H1 (cell line): ENCODE measurements around the gene P2RX7. TPM values are rescaled to one million over a fixed set of nuclear protein-coding genes. Genes with fewer than 3 reads are reported as not detected.
A peak's percentile ranks its signal among the peaks of the same experiment; 100 is the strongest.

Experiments
- CTCF ChIA-PET: fragments of 300-600 bp; sonication (Branson Sonifier 250); formaldehyde crosslinking; loops from one replicate; lab custom pipeline; 2021; ENCODE audit not compliant: partially characterized antibody; lab: Charles Lee
- POLR2A ChIA-PET: fragments of 300-600 bp; sonication (Branson Sonifier 250); formaldehyde crosslinking; loops from one replicate; lab custom pipeline; 2021; ENCODE audit warnings: inconsistent platforms; ENCODE audit not compliant: partially characterized antibody; lab: Charles Lee
- DNase-seq, 2 experiments: peaks; one replicate each; pipeline versions ENCODE4 v3.0.0 to v3.0.0-alpha.2; 2010 to 2022; ENCODE audit warnings: low spot score in 2 of 2, low read depth in 1 of 2, mixed read lengths in 1 of 2
- FAIRE-seq: peaks from 2 replicates; lab custom pipeline; 2011; peaks lifted over from hg19 to GRCh38; lab: Jason Lieb, UNC
- H2AFZ ChIP-seq: 2 replicates; pipeline ENCODE4 v1.8.1; 2012; ENCODE audit warnings: low read length, inconsistent platforms
- H2AK5ac ChIP-seq: 2 replicates; pipeline ENCODE4 v1.6.1; 2013; ENCODE audit warnings: low read depth, low read length
- H2BK120ac ChIP-seq: replicated peaks from 2 replicates; pipeline ENCODE3; 2013; ENCODE audit warnings: low read depth, low read length, inconsistent platforms
- H2BK12ac ChIP-seq: 2 replicates; pipeline ENCODE4 v1.6.1; 2013; ENCODE audit warnings: low read depth, low read length
- H2BK15ac ChIP-seq: 2 replicates; pipeline ENCODE4 v1.6.1; 2013; ENCODE audit warnings: low read length
- H2BK20ac ChIP-seq: 2 replicates; pipeline ENCODE4 v1.6.1; 2013; ENCODE audit warnings: low read length
- H2BK5ac ChIP-seq: 2 replicates; pipeline ENCODE4 v1.6.1; 2013; ENCODE audit warnings: low read depth, low read length
- H3K14ac ChIP-seq: 2 replicates; pipeline ENCODE4 v1.6.1; 2013; ENCODE audit warnings: inconsistent platforms; ENCODE audit not compliant: insufficient read length
- H3K18ac ChIP-seq: 2 replicates; pipeline ENCODE4 v1.6.1; 2013; ENCODE audit warnings: low read length; ENCODE audit errors: extremely low read depth
- H3K23ac ChIP-seq: 2 replicates; pipeline ENCODE4 v1.6.1; 2013; ENCODE audit warnings: inconsistent platforms; ENCODE audit not compliant: insufficient read length
- H3K23me2 ChIP-seq: 2 replicates; pipeline ENCODE4 v1.6.1; 2013; ENCODE audit warnings: low read depth, low read length
- H3K27ac ChIP-seq: 2 replicates; pipeline ENCODE4 v1.6.1; 2011; ENCODE audit warnings: low read depth, low read length, inconsistent platforms
- H3K27me3 ChIP-seq, 4 experiments: replicated peaks in 1 of 4; 1 replicate in 1 of 4; 2 replicates in 3 of 4; pipeline versions ENCODE4 v1.6.1 to v1.8.1; 2011 to 2013; ENCODE audit warnings: low read length in 3 of 4, mild to moderate bottlenecking in 3 of 4, inconsistent platforms in 2 of 4, mixed read lengths in 2 of 4, moderate library complexity in 1 of 4; ENCODE audit not compliant: control insufficient read depth in 3 of 4, insufficient read depth in 3 of 4; ENCODE audit errors: extremely low read depth in 1 of 4
- H3K36me3 ChIP-seq, 4 experiments: 2 replicates each; pipeline versions ENCODE4 v1.6.1 to v1.8.1; 2011 to 2013; ENCODE audit warnings: mild to moderate bottlenecking in 4 of 4, low read length in 3 of 4, moderate library complexity in 2 of 4, control low read depth in 1 of 4, inconsistent platforms in 1 of 4; ENCODE audit not compliant: insufficient read depth in 4 of 4, control insufficient read depth in 2 of 4
- H3K4ac ChIP-seq: replicated peaks from 2 replicates; pipeline ENCODE3; 2013; ENCODE audit warnings: low read length, low read depth, mixed read lengths, inconsistent platforms; ENCODE audit not compliant: insufficient read length
- H3K4me1 ChIP-seq, 4 experiments: replicated peaks in 1 of 4; 1 replicate in 1 of 4; 2 replicates in 3 of 4; pipeline versions ENCODE4 v1.6.1 to v1.8.1; 2011 to 2013; ENCODE audit warnings: low read length in 3 of 4, inconsistent platforms in 2 of 4, mixed read lengths in 1 of 4; ENCODE audit not compliant: insufficient read depth in 4 of 4, control insufficient read depth in 3 of 4
- H3K4me2 ChIP-seq, 2 experiments: 2 replicates each; pipeline versions ENCODE4 v1.6.1 to v1.8.1; 2011 to 2013; ENCODE audit warnings: low read depth in 2 of 2, low read length in 2 of 2, control low read depth in 1 of 2, inconsistent platforms in 1 of 2, mild to moderate bottlenecking in 1 of 2; ENCODE audit not compliant: insufficient read depth in 1 of 2
- H3K4me3 ChIP-seq, 4 experiments: fragments of 200-600, 300-600 bp in 1 of 4; sonication (generic), shearing (Covaris generic), sonication (Bioruptor Twin) in 1 of 4; 2 replicates each; pipeline versions ENCODE4 v1.5.1 to v1.8.1; 2011 to 2016; ENCODE audit warnings: low read length in 4 of 4, low read depth in 3 of 4, control low read depth in 2 of 4, inconsistent platforms in 2 of 4, mild to moderate bottlenecking in 2 of 4, mixed read lengths in 1 of 4, moderate library complexity in 1 of 4; ENCODE audit not compliant: insufficient read depth in 2 of 4; ENCODE audit errors: extremely low read depth in 1 of 4
- H3K56ac ChIP-seq: replicated peaks from 2 replicates; pipeline ENCODE3; 2013; ENCODE audit warnings: low read depth, mild to moderate bottlenecking, mixed read lengths, low read length, inconsistent platforms; ENCODE audit not compliant: insufficient read length
- H3K79me1 ChIP-seq: 2 replicates; pipeline ENCODE4 v1.6.1; 2013; ENCODE audit warnings: low read depth, low read length, control low read depth
- H3K79me2 ChIP-seq, 2 experiments: 2 replicates each; pipeline versions ENCODE4 v1.6.1 to v1.8.1; 2012 to 2013; ENCODE audit warnings: low read length in 2 of 2, mild to moderate bottlenecking in 2 of 2, inconsistent platforms in 1 of 2; ENCODE audit not compliant: insufficient read depth in 2 of 2, control insufficient read depth in 1 of 2
- H3K9ac ChIP-seq, 4 experiments: replicated peaks in 1 of 4; 1 replicate in 1 of 4; 2 replicates in 3 of 4; pipeline versions ENCODE4 v1.6.1 to v1.8.1; 2011 to 2013; ENCODE audit warnings: low read depth in 3 of 4, low read length in 3 of 4, control low read depth in 2 of 4, mild to moderate bottlenecking in 2 of 4, moderate library complexity in 2 of 4, inconsistent platforms in 1 of 4; ENCODE audit errors: extremely low read depth in 1 of 4
- H3K9me3 ChIP-seq, 2 experiments: 2 replicates each; pipeline versions ENCODE4 v1.6.1 to v1.8.1; 2012 to 2013; ENCODE audit warnings: mild to moderate bottlenecking in 2 of 2, moderate library complexity in 2 of 2, control low read depth in 1 of 2, inconsistent platforms in 1 of 2, low read depth in 1 of 2, low read length in 1 of 2, mixed read lengths in 1 of 2; ENCODE audit not compliant: insufficient read depth in 2 of 2
- H4K20me1 ChIP-seq, 2 experiments: replicated peaks in 1 of 2; 2 replicates each; pipeline versions ENCODE3 to v1.8.1; 2011 to 2013; ENCODE audit warnings: inconsistent platforms in 2 of 2, low read length in 2 of 2, mild to moderate bottlenecking in 1 of 2; ENCODE audit not compliant: insufficient read depth in 2 of 2, control insufficient read depth in 1 of 2
- H4K5ac ChIP-seq: 2 replicates; pipeline ENCODE4 v1.6.1; 2013; ENCODE audit warnings: low read length, low read depth, mixed read lengths, inconsistent platforms; ENCODE audit not compliant: insufficient read length
- H4K8ac ChIP-seq: 2 replicates; pipeline ENCODE4 v1.8.0; 2013; ENCODE audit warnings: mild to moderate bottlenecking, moderate library complexity, low read length, inconsistent platforms; ENCODE audit not compliant: insufficient read depth; ENCODE audit errors: extremely low read depth
- H4K91ac ChIP-seq: replicated peaks from 2 replicates; pipeline ENCODE3; 2013; ENCODE audit warnings: low read length, mixed read lengths, inconsistent platforms; ENCODE audit not compliant: insufficient read length
- BCL11A ChIP-seq, 2 experiments: IDR thresholded peaks; one replicate each; pipeline ENCODE4 v1.6.1; 2011; ENCODE audit warnings: low read depth in 2 of 2, low read length in 2 of 2, mild to moderate bottlenecking in 2 of 2
- KDM5A ChIP-seq: fragments of 200-600 bp; IDR thresholded peaks from 2 replicates; pipeline ENCODE4 v1.7.1; 2012; ENCODE audit warnings: mild to moderate bottlenecking, low read length, inconsistent platforms, mixed read lengths
- POU5F1 ChIP-seq: IDR thresholded peaks from 2 replicates; pipeline ENCODE4 v1.6.1; 2011; ENCODE audit warnings: low read depth, mild to moderate bottlenecking, low read length, moderate library complexity
- SP2 ChIP-seq: IDR thresholded peaks from 2 replicates; pipeline ENCODE4 v1.6.1; 2012; ENCODE audit warnings: mild to moderate bottlenecking, low read length, inconsistent platforms
- TAF7 ChIP-seq: optimal IDR thresholded peaks from 2 replicates; pipeline ENCODE3; 2011; ENCODE audit warnings: low read depth, mild to moderate bottlenecking, inconsistent platforms, low read length, moderate library complexity, borderline replicate concordance
- WGBS, 2 experiments: shearing (Covaris generic) in 1 of 2; methylation state at CpG; one replicate each; pipeline versions ENCODE4 v1.1.6 to v1.1.7; 2013 to 2015; ENCODE audit warnings: low lambda C conversion rate in 2 of 2, mixed read lengths in 2 of 2, inconsistent platforms in 1 of 2, low coverage in 1 of 2, missing lambda C conversion rate in 1 of 2; ENCODE audit not compliant: insufficient replicate concordance in 2 of 2, insufficient coverage in 1 of 2, insufficient read length in 1 of 2; ENCODE audit errors: extremely low coverage in 1 of 2, missing lambda C conversion rate in 1 of 2; 5-methylcytosine and 5-hydroxymethylcytosine counted together
- polyA plus RNA-seq, 7 experiments: library from polyadenylated mRNA; depleted of rRNA in 3 of 7; stranded (reverse) in 5 of 7; unstranded in 2 of 7; fragments of >200 nt in 5 of 7; fragments of 200-250 nt in 2 of 7; gene quantifications; 1 replicate in 5 of 7; 2 replicates in 1 of 7; 4 replicates in 1 of 7; pipeline versions ENCODE4 v1.2.1 to v1.2.3, GENCODE V29; 2011 to 2013; ENCODE audit warnings: missing spikeins in 2 of 7, mixed read lengths in 2 of 7
- total RNA-seq: library from RNA; stranded (reverse); fragmentation: NEBNext Ultra II Directional; extraction: Animal tissue kit (Norgen Biotek cat#: 25700); gene quantifications from 2 replicates; pipeline ENCODE4 v1.2.1, GENCODE V29; 2021
- TF ChIP-seq, protein P1 (sequence below): IDR thresholded peaks from 2 replicates; pipeline ENCODE4 v1.6.1; 2012; ENCODE audit warnings: low read length, inconsistent platforms

The P2RX7 gene
- total and polyA plus RNA-seq, 2 of the 8 experiments (the other 6 are each of a cell fraction or from before 2014, with no cell fraction given) = 0.38 to 0.56 TPM

DNA sequence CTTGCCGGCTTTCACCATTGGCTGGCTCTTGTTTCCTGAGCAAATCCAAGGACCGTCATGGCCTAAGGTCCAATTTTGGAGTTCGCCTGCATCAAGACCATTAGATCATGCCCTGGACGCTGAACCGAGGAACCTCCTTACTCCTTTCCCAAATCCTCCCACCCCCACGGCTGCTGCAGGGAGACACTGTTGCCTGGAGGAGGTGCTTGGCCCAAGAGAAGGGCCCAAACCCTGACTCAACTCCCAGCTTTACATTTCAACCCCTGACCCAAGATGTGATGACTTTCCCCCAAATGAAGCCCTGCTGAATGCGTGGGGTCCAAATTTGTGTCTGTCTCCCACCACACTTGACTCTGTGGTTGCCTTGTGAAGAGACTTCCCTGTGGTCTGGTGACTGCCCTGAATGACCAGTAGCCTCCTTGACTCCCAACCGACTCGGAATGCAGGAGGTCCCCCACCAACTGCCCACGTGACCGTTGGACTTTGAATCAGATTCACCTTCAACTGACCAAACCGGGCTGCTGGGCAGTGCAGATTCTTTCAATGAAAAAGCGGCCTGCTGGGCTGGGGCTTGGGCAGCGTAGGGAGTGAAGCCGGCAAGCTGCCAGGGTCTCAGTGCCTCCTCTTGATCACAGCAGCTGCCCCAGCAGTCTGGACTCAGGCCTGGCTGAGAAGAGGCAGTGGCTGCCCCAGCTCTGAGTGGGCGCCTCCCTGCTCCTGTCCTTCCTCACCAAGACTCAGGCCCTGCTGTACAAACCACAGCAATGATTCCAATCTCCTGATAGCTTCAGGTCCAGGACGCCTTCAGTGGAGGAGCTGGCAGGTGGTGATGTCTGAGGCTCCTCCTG, 46.9 kb upstream of the P2RX7 start:
- H3K23me2 ChIP-seq = no peaks in the 10 kb centered on the region
- no peak overlapping the region for H3K56ac ChIP-seq
- no peak overlapping the region for H4K5ac ChIP-seq
- H3K4me1 ChIP-seq = peaks cover 0 to 4% (median 0%) of the 10 kb centered on the region in 4 experiments; a peak in 1 of 7 replicates
- no peak overlapping the region for H2AK5ac ChIP-seq
- H3K79me2 ChIP-seq = no peaks in the 10 kb centered on the region
- H3K9me3 ChIP-seq = no peaks in the 10 kb centered on the region; a peak in 1 of 4 replicates
- no peak overlapping the region for H3K18ac ChIP-seq
- peak overlapping the region; percentile 19; the same call in 1 of the 2 replicates for H4K8ac ChIP-seq
- ChIA-PET CTCF (interaction anchor here (0.9 to 3.3 kb wide), 5 partner anchors 9 to 77 kb away, joined by 3 to 20 read pairs (median 5); no protein-coding TSS in a partner anchor), POLR2A (interaction anchor here (0.9 to 1.5 kb wide), 2 partner anchors 13 to 18 kb away, joined by 3 to 5 read pairs; no protein-coding TSS in a partner anchor)
- H3K4me2 ChIP-seq = no peak overlapping the region
- no peak overlapping the region for H2BK15ac ChIP-seq
- FAIRE-seq = no peak
- no peak overlapping the region for H3K4ac ChIP-seq
- DNase-seq = peak in 1 of 2 experiments; percentile 30
- H2AFZ ChIP-seq = peak overlapping the region; percentile 5; the same call in 1 of the 2 replicates
- TF ChIP-seq TAF7 (no peak), SP2 (no peak), KDM5A (no peak), BCL11A (IDR thresholded peaks at IDR 0.05; ENCODE audit: low read depth in 2 of 2, low read length in 2 of 2) (no peak), POU5F1 (no peak)
- TF ChIP-seq, protein P1, sequence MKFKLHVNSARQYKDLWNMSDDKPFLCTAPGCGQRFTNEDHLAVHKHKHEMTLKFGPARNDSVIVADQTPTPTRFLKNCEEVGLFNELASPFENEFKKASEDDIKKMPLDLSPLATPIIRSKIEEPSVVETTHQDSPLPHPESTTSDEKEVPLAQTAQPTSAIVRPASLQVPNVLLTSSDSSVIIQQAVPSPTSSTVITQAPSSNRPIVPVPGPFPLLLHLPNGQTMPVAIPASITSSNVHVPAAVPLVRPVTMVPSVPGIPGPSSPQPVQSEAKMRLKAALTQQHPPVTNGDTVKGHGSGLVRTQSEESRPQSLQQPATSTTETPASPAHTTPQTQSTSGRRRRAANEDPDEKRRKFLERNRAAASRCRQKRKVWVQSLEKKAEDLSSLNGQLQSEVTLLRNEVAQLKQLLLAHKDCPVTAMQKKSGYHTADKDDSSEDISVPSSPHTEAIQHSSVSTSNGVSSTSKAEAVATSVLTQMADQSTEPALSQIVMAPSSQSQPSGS = no peak
- H3K79me1 ChIP-seq = no peaks in the 10 kb centered on the region
- H3K27me3 ChIP-seq = peaks cover 0 to 2% (median 0%) of the 10 kb centered on the region in 4 experiments; a peak in 1 of 7 replicates
- no peaks in the 10 kb centered on the region for H3K36me3 ChIP-seq
- H2BK20ac ChIP-seq = no peak overlapping the region
- H3K4me3 ChIP-seq = no peak overlapping the region
- no peak overlapping the region for H3K14ac ChIP-seq
- no peak overlapping the region for H3K9ac ChIP-seq
- no peak overlapping the region for H4K91ac ChIP-seq
- no peaks in the 10 kb centered on the region for H4K20me1 ChIP-seq
- 86% methylated on average over 17 of the region's 17 CpGs; no CpG with 5 or more reads in 1 of the 2 experiments for WGBS, 2 experiments
- H2BK120ac ChIP-seq = no peak overlapping the region
- H3K23ac ChIP-seq = no peak overlapping the region
- no peak overlapping the region for H2BK12ac ChIP-seq
- H3K27ac ChIP-seq = no peak overlapping the region
- no peak overlapping the region; the same call in 1 of the 2 replicates for H2BK5ac ChIP-seq
